NCI-H1092 (cell line): ENCODE results near the gene PRKAG2.
"Not testable (repeated sequence)": the region's sequence is repeated elsewhere in the genome, so short reads cannot be mapped to it uniquely, and the experiment has no call there.

ENCODE experiments used
- DNase-seq: peaks from one replicate; lab custom pipeline; 2025; lab: John Stamatoyannopoulos, UW

Gene PRKAG2

DNA sequence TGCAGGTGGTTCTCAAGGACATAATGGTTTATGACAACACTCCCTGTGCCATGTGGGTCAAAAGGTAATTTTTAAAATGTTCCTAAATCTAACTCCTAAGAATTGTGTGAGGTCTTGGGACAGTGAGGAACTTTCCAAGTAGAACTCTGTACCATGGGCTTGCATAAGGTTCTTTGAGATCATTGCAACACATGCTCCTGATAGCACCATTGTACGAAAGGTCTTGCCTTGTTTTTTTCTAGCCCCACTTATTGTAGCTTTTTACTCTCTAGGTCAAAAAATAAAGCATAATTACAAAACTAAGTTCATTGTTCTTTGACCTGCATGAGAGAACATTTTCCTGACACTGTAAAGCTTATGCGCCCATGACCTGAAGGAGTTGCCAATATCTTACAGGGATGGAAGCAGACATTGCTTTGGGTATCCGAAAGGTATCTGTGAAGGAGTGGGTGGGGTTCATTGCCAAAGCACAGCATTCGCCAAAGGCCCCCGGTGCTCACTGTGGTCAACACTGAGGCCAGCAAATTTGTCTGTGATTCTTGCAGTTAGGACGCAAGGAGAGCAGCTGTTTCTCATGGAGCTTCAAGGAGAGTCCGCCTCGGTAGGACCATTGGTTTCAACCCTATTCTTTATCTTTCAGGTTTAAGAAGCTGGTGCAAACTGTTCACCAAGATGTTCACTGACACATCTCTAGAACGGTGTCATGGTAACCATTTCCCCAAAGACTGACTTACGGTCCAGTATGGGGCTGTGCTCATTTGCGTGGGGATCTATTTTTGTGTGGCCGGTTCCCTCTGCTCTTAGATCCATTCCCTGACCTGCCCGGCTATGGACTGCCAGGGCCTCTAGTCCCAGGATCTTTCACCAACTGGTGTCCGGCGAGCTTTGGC lies 7.6 kb upstream of the PRKAG2 start:
- DNase-seq = no peak

DNA sequence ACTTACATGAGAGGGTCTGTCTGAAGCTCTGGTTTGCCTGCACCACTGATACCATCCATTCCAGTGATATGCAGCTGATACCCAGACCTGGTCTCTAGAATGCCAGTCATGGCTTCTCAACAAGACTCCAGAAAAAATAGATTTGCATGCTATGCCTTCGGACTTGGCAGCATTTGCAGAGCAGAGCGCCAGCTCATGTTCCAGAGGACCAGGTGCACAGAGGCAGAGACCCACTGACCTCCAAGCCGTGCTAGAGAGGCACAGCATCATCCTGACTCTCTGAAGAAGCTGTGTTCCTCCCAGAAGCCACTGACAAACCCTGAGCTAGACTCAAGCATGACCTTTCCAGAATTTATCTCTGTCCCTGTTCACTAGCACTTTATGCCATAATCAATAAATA lies 6.9 kb upstream of the PRKAG2 start:
- DNase-seq = no peak

DNA sequence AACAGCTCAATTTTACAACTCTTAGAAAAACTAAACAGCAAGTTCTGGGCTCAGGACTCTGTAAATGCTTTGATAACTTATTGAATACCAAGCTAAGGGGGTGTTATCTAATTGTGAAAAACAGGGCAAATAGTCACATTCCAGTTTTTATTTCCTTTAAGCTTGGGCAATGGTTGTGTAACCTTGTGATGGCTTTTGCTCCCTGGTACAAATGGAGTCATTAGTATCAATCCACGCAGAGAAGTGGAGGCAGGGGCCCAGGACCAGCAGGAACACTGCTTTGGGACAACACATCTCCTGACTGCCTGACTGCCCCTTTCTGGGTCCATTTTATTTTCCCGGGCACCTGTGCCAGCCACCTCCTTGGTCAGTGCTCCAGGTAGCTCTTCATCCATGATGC lies 5.8 kb upstream of the PRKAG2 start:
- no peak for DNase-seq

DNA sequence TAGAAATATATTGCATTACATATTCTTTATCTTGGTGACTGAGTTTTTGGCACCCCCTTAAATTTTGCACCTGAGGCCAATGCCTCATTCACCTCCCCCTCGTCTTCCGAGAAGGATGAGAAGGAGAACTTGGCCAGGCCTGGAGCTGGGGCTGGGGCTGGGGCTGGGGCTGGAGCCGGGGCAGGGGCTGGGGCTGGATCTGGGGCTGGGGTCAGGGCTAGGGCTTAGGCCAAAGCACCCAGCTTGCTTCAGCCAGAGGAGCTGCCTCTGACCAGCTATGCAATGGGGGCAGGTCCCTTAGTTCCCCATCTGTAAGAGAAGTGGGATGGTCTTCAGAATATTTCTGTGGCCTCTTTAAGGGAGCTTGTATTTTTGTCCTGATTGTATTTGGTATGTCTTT lies 3.8 kb upstream of the PRKAG2 start:
- DNase-seq = no peak

DNA sequence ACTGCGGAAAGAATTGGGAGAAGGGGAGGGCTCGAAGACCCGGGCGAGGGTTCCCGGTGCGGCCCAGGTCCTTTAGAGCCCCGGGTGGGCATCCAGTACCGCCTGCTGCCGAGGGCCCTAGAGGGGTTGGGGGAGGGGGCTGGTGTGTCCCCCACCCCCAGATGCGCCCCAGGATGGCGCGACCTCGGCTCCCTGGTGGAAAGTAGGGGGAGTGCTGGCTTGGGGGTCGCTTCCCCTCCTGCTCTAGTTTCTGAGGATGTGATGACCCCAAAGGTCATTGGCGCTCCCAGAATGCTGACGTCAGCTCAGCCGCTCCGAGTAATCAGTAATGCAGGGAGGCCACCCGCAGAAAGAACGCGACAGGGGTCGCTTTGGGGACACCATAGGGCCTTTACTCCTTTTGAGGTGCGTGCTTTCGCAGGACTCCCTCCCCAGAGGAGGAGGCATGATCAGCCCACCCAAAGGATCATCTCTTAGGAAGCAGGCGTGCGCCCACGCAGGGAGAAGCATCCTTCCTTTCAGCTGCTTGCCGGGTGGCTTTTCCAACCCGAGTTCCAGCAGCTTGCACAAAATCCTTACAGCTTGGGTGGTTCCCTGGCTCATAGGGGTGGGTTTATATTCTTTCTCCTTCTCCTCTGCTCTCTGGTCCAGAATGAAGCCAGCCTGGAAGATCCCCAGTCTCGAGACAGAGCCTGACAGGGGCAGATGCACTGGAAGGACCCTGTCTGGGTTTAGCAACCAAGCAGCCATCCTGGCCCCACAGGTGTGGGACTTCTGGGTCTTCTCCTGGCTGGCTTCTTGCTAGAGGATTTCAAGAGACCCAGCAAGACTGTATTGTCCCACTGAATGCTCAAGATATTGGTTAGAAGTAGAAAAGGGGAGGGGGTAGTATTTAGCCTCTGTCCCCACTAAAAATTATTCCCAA lies 1.3 kb upstream of the PRKAG2 start:
- DNase-seq = no peak

DNA sequence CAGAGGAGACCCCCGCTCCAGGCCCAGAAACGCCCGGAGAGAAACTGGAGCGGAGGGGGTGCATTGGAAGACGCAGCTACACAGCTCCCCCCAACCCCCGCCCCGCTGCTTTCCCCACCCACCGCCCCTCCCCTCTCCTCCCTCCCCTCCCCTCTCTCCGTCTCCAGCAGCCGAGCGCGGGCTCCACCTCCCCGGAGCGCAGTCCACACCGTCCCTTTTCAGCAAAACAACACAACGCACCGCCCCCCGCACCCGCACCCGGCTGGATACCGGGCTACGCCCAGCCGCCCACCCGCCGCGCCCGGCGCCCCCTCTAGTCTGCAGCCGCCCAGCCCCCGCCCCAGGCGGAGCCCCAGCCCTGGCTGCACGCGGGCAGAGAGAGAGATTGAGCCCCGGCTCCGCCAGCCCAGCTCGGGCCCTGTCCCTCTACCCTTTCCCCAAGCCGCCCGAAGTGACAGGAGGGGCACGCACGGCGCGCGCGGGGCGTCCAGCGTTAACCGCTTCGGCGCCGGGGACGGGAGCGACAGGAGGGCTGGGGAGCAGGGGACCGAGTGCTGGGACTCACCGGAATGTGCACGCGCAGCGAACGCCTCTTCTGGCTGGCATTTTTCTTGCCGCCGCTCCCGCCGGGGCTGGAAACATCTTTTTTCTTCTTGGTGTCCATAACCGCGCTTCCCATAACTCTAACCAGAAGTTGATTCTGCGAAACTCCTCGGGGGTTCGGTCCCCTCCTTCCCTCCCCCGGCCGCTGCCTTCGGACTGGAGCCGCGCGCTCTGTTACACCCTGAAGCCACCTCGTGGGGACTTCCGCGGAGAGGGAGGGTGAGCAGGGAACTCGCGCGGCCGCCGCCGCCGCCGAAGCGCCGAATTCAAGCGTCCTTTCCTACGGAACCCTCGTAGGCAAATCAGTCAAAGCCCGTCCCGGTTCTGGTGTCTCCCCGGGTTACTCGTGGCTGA lies 695 bp downstream of the PRKAG2 start:
- peak; percentile 40 for DNase-seq

DNA sequence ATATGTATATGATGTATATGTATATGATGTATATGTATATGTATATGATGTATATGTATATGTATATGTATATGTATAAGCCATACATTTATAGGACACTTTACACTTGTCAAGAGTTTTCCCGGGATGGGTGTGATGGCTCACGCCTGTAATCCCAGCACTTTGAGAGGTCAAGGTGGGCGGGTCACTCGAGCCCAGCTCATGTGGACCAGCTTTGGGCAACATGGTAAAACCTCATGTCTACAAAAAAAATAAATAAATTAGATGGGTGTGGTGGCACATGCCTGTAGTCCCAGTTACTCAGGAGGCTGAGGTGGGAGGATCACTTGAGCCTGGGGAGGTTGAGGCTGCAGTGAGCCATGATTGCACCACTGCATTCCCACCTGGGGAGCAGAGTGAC lies 2.4 kb downstream of the PRKAG2 start:
- DNase-seq = not testable (repeated sequence)

DNA sequence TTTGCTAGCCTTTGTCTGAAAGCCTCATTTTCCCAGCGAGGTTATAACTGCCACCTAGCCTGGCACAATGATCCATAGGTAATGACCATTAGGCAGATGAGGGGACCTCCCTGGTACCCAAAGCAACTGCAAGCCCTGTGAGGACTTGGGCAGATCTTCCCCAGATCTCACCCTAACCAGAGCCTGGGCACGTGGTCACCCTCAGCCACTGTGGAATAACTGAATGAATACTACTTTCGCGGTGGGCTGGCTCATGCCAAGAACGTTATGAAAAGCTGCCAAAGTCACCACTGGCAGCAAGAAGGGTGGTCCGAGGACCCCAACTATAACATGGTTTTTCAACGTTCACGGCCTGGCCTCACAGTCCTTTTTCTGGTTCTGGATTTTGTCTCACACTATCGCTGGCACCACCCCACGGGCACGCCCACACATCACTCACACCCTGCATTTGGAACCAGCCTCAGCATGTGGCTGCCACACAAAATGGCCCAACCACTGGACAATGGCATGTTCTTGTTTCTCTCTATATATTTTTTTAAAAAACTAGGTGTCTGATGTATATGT lies 3.4 kb downstream of the PRKAG2 start:
- no peak for DNase-seq

DNA sequence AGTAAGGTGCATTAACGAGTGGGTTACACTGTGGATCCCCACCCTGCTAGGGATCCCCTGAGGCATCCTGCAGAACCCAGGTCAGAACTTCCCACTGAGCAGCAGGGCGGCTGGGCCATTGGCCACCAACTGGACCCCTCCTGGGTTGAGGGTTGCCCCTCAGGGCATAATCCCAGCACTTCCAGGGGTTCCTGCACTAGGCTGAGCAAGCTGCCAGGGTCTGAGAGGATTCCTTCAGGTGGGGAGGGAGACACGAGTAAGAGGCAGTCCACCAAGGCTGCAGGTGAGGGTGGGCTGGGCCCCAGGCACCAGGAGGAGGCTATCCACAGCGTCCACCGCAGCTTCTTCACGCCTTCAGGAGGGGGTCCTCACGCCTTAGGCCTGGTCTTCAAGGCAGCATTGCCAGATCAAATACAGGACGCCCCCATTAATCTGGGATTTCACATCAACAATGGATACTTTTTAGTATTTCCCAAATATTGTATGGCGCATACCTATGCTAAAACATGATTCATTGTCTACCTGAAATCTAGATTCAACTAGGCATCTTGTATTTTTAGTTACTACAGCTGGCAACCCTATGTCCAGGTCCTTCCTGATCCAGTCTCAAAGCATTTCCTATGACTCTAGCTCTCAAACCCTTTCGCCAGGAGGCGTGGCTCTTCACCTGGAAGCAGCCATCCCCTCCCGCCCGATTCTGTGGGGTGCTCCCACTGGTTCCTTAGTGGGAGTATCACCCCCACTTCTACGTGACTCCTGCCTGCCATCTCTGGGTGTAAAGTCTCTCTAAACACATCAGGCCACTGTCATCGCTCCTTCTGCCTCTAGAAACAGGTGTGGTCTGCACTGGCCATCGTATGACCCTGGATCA lies 4.1 kb downstream of the PRKAG2 start:
- DNase-seq = no peak

DNA sequence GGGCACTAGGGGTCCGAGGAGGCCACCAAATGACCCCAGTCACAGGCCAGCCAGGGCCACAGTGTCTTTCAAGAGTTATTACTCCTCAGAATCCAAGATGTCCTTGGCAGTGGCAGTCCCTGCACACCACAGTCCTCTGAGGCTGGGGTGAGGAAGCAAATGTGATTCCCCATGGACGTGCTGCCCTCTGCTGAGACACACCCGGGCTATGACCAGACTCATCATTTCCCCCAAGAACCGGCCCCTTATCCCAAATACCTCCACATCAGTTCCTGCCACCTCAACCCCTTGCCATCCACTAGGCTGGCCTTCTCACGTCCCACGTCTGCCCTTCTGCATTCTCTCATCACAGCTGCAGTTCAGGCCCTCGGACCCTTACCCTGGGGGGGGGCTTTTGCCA lies 5.0 kb downstream of the PRKAG2 start:
- no peak for DNase-seq

DNA sequence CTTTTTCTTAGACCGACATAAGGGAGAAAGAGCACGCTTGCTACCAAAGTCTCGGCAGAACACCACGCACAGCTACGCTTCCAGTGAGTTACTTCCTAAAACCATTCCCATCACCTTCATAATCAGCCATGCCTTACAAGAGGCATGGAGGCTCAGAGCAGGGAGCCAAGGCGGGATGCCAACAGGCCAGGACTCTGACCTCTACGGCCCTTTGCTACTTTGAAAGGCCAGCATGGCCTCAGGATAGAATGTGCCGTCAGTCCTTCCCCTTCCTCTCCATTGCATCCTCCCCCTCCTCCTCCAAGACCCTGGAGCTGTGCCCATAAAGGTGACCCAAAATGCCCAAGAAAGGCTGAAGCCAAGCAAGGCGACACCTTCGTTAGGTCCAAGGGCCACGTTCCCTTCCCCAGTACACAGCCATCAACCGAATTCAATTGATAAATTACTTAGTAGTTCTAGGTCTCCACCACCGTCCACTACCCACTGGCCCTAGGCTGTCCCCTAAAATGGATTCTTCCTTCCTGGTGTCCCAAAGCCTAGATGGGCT lies 5.7 kb downstream of the PRKAG2 start:
- no peak for DNase-seq

DNA sequence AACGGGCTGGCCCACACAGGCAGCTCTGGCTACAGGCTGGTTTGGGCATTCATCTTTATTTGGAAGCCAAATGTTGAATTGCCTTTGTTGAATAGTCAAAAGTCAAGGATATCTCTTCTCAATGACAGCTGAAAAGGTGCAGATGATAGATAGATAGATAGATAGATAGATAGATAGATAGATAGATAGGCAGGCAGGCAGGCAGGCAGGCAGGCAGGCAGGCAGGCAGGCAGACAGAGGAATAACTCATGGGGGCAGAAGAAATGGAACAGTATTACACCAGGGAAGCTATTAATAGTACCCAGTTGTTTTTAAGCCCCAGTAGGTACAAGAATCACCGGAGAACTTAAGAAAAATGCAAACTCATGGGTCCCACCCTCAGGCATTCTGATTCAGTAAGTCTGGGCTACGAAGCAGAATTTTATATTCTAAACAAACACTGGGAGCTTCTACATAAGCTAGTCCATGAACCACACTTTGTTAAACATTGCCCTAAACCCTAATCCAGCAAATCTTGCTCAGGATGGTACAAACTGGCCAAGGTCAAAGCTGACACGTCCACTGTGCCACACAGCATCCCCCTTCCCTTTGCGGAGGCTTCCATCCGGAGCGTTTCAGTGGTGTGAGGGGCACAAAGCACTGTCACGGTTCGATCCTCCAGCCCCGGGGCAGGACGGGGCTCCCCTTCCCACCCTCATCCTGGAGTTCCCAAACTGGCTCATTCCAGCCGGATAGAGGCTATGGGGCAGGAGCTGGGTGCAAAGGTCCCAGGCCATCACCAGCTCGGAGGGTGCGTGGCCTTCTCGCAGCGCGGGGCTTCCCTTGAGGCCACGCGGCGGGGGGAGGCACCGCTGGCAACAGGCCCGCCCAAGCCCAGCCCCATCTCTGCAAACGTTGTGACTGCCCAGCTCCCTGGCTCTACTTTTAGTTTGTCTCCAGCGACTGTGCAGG lies 6.7 kb downstream of the PRKAG2 start:
- no peak for DNase-seq

DNA sequence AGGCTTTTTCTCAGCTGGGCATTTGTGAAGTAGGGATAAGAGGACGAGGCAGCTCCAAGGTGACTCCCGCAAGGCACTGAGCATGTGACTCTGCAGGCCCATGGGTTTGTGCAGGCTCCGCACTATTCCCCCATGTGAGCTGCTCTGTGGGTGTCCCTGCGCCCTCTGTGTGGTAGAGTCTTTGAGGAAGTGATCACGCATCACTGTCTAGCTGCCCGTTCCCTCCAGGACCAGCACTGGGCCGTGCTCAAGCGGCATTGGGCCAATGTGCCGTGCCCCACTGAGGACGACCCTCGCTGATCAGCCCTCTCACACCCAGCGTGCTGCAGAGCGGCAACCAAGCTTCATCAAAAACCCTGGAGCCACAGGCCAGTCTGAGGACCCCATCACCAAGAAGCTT lies 7.5 kb downstream of the PRKAG2 start:
- no peak for DNase-seq

DNA sequence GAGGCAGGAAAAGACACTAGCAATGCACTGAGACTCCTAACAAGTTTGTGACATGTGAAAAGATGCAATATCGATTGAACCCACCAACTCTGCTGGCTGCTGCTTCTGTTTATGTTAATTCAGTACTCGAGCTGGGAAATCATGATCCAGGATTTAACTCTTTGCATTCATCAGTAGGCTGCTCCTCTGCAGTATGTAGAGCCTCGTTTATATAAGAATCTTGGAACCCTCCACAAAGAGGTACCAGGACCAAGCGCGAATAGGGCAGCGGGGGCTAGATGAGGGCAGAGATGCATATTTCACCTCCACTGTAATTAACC lies 7.8 kb downstream of the PRKAG2 start:
- DNase-seq = no peak

DNA sequence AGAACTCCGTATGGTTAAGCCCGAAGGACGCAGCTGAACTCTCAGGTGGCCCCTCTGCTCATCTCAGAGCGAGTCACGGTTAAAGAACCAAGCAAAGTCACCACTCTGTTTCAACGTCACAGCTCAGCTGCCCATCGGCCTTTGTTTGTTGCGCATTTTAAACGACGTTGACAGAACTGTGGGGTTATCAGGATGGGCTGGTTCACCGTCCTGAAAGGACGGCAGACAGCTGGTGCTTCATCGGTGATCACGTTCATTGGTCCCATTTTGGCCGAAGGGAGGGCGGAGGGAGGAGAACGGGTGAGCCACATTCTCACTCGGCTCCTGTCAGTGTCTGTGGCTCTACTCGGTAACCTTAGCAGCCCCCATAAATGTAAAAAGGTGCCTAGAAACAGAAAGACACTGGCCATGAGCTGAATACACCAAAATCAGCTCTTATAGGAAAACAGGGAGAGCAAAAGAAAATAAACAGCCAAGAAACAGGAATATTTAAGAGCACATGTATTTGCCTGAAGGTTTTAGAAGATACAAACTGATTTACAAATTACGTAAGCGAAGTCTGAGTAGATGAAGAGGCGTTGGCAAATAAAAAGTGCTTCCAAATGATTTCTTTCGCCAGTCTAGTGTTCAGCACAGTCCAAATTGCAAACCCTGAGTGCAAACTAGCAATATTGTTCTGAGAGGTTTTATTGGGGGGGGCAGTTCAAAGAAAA lies 8.4 kb downstream of the PRKAG2 start:
- peak; percentile 55 for DNase-seq

DNA sequence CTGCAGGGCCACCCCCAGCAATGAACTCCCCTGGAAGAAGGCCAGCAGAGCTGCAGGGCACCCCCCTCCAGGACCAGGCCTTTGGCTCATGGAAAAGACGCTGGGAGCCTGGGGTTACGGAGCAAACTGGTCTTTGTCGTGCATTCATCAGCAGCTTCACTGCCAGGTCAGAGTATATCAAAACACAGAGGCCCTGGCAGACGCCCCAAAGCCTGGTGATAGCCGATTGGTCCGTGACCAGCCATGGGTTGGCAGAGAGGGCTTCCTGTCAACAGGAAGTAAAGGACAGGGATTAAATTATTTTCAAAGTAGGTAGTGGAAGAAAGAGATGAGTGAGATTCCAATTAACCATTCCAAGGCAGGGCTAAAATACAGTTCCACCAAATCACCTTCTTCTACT lies 9.0 kb downstream of the PRKAG2 start:
- DNase-seq = peak; percentile 57

DNA sequence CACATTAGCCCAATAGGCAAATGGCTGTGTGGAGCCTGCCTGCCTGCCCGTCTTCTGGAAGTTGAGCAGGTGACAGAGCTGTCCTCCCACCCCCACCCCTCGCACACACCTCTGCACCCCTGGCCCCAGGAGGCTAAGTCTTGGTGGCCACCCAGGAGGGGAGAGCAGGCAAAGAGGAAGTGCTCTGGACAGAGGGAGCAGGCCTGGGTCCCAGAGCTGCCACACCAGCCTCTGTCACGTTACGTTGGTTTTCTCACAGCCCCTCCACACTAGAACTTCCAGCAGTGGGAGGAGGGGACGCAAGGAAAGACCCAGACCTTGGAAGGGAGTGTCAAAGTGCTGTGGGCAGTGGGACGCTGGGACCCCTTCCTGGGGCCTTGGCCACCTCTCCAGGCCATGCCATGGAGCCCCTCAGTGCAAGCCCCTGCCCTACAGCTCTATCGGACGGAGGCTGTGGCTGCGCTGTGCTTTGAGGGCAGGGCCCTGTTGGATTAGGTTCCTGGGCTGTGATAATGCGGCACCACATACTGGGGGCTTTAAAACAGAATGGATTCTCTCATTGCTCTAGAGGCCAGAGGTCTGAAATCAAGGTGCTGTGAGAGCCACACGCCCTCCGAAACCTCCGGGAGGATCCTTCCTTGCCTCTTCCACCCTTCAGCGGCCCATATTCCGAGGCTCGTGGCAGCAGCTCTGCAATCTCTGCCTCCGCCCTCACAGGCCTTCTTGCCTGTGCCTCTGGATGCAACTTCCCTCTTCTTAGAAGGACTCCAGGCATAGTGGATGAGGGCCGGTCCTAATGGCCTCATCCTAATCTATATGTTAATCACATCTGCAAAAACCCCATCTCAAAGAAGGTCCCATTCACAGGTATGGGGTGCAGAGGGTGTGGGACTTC lies 9.9 kb downstream of the PRKAG2 start:
- no peak for DNase-seq

DNA sequence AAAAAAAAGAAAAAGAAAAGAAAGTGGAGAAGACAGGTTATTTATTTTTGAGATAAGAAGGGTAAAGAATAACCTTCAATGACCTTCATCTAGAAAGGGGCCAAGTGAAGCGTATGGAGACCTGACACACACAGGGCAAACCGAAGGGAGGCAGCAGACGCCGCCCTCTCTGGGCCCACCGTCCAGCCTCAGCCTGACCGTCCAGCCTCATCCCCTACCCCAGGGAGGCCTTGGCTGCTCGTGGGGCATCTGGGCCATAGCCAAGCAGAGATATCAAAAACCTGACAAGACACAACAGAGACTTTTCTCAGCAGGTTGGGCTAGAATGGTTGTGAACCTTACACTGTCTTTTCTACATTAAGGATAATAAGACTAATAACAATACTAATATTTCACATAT lies 10.9 kb downstream of the PRKAG2 start:
- DNase-seq = no peak
